GM12872 (cell line): ENCODE measurements around the gene RIC3.

ENCODE experiments used
- CTCF ChIP-seq: IDR thresholded peaks from 3 replicates; pipeline ENCODE4 v1.5.1; 2011; ENCODE audit warnings: low read depth, mild to moderate bottlenecking, low read length, moderate library complexity; ENCODE audit not compliant: insufficient read depth

RIC3 gene

GRCh38 chr11:8082391-8083087 lies 86.3 kb downstream of the RIC3 start:
- TF ChIP-seq CTCF = no peak

GRCh38 chr11:8081591-8082250 lies 87.1 kb downstream of the RIC3 start:
- TF ChIP-seq CTCF = no peak

- no peak for TF ChIP-seq CTCF
These were observed 87.9 kb downstream of the RIC3 start, which contains the start of gene TUB for GRCh38 chr11:8080674-8081590. Gene TUB, plus strand, starts transcription at chr11:8081211. Its CDS starts 300 bp downstream, at chr11:8081511.

- no peak for TF ChIP-seq CTCF
These were observed 88.7 kb downstream of the RIC3 start for GRCh38 chr11:8080069-8080670.

- no peak for TF ChIP-seq CTCF
These were observed 89.6 kb downstream of the RIC3 start for GRCh38 chr11:8079111-8079675.

- TF ChIP-seq CTCF = no peak
These were observed 93.6 kb downstream of the RIC3 start for GRCh38 chr11:8075119-8075726.
